Measurements from ENCODE around the gene CENPF. TPM values are rescaled to one million over a fixed set of nuclear protein-coding genes. Genes with fewer than 3 reads are reported as not detected.
A peak's percentile ranks its signal among the peaks of the same experiment; 100 is the strongest.

Gene CENPF
- total and polyA plus RNA-seq, 2 of the 13 experiments (the other 11 are each of a cell fraction or from before 2014, with no cell fraction given), result 14.7 to 84.9 TPM

DNA sequence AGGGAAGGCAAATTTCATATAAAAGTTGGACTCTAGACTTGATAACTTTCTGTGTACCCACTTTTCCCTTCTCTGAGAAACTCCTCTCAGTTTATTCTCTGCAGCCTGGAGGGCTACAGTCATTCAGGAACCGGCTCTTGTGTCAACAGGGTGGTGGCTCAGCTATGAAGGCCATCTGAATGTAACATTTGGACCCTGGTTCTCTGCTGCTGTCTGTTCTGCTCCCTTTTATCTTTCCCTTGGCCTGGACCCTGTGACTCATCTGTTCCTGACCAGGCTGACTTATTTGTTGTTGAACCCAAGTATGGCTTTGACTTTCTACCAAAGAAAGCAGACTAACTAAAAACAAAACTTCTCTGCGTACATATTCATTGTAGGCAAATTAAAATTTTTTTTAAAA is 75.4 kb downstream of the CENPF start (continued):
- TF ChIP-seq DDIT3 (CRISPR knock-in tag; IDR thresholded peaks at IDR 0.05) (no peak), FOXM1 (CRISPR knock-in tag; IDR thresholded peaks at IDR 0.05) (no peak), GATA4 (IDR thresholded peaks at IDR 0.05; ENCODE audit: borderline replicate concordance, low read depth) (no peak), ZMAT3 (CRISPR knock-in tag; conservative IDR thresholded peaks at IDR 0.05) (no peak), ZSCAN29 (CRISPR knock-in tag; conservative IDR thresholded peaks at IDR 0.05) (no peak), KDM1A (CRISPR knock-in tag; IDR thresholded peaks at IDR 0.05) (peak; percentile 74; the same call in 1 of the 2 replicates), ZNF614 (CRISPR knock-in tag; IDR thresholded peaks at IDR 0.05; ENCODE audit: borderline replicate concordance) (peak; percentile 67; the same call in 1 of the 2 replicates), CENPX (CRISPR knock-in tag; IDR thresholded peaks at IDR 0.05) (no peak), FOXA1 (IDR thresholded peaks at IDR 0.05) (peak; percentile 87), FOXA1 (CRISPR knock-in tag; IDR thresholded peaks at IDR 0.05) (peak; percentile 96), ARNTL (CRISPR knock-in tag; IDR thresholded peaks at IDR 0.05) (0 out of 2 replicates have a peak, but pooled peaks have one; percentile 30)
- TF ChIP-seq, protein P1, sequence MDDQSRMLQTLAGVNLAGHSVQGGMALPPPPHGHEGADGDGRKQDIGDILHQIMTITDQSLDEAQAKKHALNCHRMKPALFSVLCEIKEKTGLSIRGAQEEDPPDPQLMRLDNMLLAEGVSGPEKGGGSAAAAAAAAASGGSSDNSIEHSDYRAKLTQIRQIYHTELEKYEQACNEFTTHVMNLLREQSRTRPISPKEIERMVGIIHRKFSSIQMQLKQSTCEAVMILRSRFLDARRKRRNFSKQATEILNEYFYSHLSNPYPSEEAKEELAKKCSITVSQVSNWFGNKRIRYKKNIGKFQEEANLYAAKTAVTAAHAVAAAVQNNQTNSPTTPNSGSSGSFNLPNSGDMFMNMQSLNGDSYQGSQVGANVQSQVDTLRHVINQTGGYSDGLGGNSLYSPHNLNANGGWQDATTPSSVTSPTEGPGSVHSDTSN (CRISPR knock-in tag; IDR thresholded peaks at IDR 0.05; ENCODE audit: borderline replicate concordance), result no peak
- TF ChIP-seq, protein P2, sequence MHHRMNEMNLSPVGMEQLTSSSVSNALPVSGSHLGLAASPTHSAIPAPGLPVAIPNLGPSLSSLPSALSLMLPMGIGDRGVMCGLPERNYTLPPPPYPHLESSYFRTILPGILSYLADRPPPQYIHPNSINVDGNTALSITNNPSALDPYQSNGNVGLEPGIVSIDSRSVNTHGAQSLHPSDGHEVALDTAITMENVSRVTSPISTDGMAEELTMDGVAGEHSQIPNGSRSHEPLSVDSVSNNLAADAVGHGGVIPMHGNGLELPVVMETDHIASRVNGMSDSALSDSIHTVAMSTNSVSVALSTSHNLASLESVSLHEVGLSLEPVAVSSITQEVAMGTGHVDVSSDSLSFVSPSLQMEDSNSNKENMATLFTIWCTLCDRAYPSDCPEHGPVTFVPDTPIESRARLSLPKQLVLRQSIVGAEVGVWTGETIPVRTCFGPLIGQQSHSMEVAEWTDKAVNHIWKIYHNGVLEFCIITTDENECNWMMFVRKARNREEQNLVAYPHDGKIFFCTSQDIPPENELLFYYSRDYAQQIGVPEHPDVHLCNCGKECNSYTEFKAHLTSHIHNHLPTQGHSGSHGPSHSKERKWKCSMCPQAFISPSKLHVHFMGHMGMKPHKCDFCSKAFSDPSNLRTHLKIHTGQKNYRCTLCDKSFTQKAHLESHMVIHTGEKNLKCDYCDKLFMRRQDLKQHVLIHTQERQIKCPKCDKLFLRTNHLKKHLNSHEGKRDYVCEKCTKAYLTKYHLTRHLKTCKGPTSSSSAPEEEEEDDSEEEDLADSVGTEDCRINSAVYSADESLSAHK (CRISPR knock-in tag; IDR thresholded peaks at IDR 0.05; ENCODE audit: borderline replicate concordance), result no peak
- TF ChIP-seq, protein P3, sequence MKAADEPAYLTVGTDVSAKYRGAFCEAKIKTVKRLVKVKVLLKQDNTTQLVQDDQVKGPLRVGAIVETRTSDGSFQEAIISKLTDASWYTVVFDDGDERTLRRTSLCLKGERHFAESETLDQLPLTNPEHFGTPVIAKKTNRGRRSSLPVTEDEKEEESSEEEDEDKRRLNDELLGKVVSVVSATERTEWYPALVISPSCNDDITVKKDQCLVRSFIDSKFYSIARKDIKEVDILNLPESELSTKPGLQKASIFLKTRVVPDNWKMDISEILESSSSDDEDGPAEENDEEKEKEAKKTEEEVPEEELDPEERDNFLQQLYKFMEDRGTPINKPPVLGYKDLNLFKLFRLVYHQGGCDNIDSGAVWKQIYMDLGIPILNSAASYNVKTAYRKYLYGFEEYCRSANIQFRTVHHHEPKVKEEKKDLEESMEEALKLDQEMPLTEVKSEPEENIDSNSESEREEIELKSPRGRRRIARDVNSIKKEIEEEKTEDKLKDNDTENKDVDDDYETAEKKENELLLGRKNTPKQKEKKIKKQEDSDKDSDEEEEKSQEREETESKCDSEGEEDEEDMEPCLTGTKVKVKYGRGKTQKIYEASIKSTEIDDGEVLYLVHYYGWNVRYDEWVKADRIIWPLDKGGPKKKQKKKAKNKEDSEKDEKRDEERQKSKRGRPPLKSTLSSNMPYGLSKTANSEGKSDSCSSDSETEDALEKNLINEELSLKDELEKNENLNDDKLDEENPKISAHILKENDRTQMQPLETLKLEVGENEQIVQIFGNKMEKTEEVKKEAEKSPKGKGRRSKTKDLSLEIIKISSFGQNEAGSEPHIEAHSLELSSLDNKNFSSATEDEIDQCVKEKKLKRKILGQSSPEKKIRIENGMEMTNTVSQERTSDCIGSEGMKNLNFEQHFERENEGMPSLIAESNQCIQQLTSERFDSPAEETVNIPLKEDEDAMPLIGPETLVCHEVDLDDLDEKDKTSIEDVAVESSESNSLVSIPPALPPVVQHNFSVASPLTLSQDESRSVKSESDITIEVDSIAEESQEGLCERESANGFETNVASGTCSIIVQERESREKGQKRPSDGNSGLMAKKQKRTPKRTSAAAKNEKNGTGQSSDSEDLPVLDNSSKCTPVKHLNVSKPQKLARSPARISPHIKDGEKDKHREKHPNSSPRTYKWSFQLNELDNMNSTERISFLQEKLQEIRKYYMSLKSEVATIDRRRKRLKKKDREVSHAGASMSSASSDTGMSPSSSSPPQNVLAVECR (CRISPR knock-in tag; IDR thresholded peaks at IDR 0.05; ENCODE audit: borderline replicate concordance), result peak; percentile 31; the same call in 1 of the 2 replicates
- TF ChIP-seq, protein P4, sequence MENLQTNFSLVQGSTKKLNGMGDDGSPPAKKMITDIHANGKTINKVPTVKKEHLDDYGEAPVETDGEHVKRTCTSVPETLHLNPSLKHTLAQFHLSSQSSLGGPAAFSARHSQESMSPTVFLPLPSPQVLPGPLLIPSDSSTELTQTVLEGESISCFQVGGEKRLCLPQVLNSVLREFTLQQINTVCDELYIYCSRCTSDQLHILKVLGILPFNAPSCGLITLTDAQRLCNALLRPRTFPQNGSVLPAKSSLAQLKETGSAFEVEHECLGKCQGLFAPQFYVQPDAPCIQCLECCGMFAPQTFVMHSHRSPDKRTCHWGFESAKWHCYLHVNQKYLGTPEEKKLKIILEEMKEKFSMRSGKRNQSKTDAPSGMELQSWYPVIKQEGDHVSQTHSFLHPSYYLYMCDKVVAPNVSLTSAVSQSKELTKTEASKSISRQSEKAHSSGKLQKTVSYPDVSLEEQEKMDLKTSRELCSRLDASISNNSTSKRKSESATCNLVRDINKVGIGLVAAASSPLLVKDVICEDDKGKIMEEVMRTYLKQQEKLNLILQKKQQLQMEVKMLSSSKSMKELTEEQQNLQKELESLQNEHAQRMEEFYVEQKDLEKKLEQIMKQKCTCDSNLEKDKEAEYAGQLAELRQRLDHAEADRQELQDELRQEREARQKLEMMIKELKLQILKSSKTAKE (CRISPR knock-in tag; IDR thresholded peaks at IDR 0.05; ENCODE audit: borderline replicate concordance), result peak; percentile 45; the same call in 1 of the 2 replicates
